Adrenal gland (tissue), 5 donors: ENCODE results near the gene ASCL2.

Source experiments
- CTCF ChIP-seq, 6 experiments: fragments of 450-650 bp in 4 of 6; fragments of 200-600 bp in 2 of 6; sonication (generic) in 1 of 6; IDR thresholded peaks; 1 replicate in 5 of 6; 2 replicates in 1 of 6; pipeline versions ENCODE4 v1.5.1 to v1.8.0; 2016 to 2021; ENCODE audit warnings: antibody characterized with exemption in 6 of 6, mild to moderate bottlenecking in 2 of 6, moderate library complexity in 1 of 6
- POLR2A ChIP-seq, 2 donors: fragments of 450-650 bp; IDR thresholded peaks; one replicate each; pipeline ENCODE4 v1.6.1; 2017; ENCODE audit warnings: antibody characterized with exemption in 2 of 2, mild to moderate bottlenecking in 2 of 2, moderate library complexity in 1 of 2
- donor health status: DM: no; HTN: no; CAD: no.

DNA sequence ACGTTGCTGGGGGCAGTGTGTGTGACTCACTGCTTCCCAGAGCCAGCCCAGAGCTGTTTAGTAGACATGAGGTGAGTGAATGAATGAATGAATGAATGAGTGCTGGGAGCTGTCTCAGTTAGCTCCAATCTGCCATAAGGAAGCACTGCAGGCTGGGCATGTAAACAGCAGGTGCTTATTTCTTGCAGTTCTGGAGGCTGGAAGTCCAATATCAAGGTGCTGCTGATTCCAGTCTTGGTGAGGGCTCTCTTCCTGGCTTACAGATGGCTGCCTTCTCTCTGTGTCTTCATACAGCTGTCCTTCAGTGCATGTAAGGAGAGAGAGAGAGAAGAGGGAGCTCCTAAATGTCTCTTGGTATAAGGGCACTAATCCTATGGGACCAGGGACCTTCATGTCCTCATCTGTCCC is 27.2 kb upstream of the ASCL2 start:
- TF ChIP-seq CTCF (IDR thresholded peaks at IDR 0.05) (no peak), POLR2A (IDR thresholded peaks at IDR 0.05) (no peak)
